ENCODE results near the gene MAP4K1.
A peak's percentile ranks its signal among the peaks of the same experiment; 100 is the strongest.
"Not testable (repeated sequence)": the region's sequence is repeated elsewhere in the genome, so short reads cannot be mapped to it uniquely, and the experiment has no call there.

The MAP4K1 gene

GRCh38 chr19:38619361-38620174 lies 1.8 kb upstream of the MAP4K1 start:
- DNase-seq: no peak

- peak; percentile 99 for DNase-seq
Observed at GRCh38 chr19:38618590-38619360, 1.0 kb upstream of the MAP4K1 start, which contains the start of gene EIF3K. EIF3K (plus strand) TSS chr19:38619188; CDS start chr19:38619269, 81 bp downstream.

- DNase-seq: peak; percentile 40
Observed at GRCh38 chr19:38617283-38617763, 430 bp downstream of the MAP4K1 start.

GRCh38 chr19:38616265-38616664 lies 1.5 kb downstream of the MAP4K1 start:
- no peak for DNase-seq

GRCh38 chr19:38615007-38615581 lies 2.7 kb downstream of the MAP4K1 start:
- no peak for DNase-seq

- no peak for DNase-seq
Observed at GRCh38 chr19:38614289-38614688, 3.5 kb downstream of the MAP4K1 start.

- DNase-seq: no peak
Observed at GRCh38 chr19:38606131-38606530, 11.6 kb downstream of the MAP4K1 start.

- DNase-seq: not testable (repeated sequence)
Observed at GRCh38 chr19:38602856-38603255, 14.9 kb downstream of the MAP4K1 start.

GRCh38 chr19:38599722-38600121 lies 18.0 kb downstream of the MAP4K1 start:
- no peak for DNase-seq

- no peak for DNase-seq
Observed at GRCh38 chr19:38597075-38597474, 20.7 kb downstream of the MAP4K1 start.

- DNase-seq: peak; percentile 62
Observed at GRCh38 chr19:38596057-38596981, 21.4 kb downstream of the MAP4K1 start.

GRCh38 chr19:38592940-38593339 lies 24.8 kb downstream of the MAP4K1 start:
- DNase-seq: no peak

GRCh38 chr19:38588041-38588440 lies 29.7 kb downstream of the MAP4K1 start:
- DNase-seq: no peak

GRCh38 chr19:38587562-38587961 lies 30.2 kb downstream of the MAP4K1 start:
- no peak for DNase-seq

- DNase-seq: no peak
Observed at GRCh38 chr19:38583985-38584305, 33.8 kb downstream of the MAP4K1 start.

GRCh38 chr19:38583219-38583984 lies 34.4 kb downstream of the MAP4K1 start:
- DNase-seq: no peak

GRCh38 chr19:38580080-38580479 lies 37.7 kb downstream of the MAP4K1 start:
- DNase-seq: no peak

- not testable (repeated sequence) for DNase-seq
Observed at GRCh38 chr19:38579304-38579703, 38.4 kb downstream of the MAP4K1 start.

GRCh38 chr19:38577826-38578225 lies 39.9 kb downstream of the MAP4K1 start:
- DNase-seq: no peak

- no peak for DNase-seq
Observed at GRCh38 chr19:38571682-38572081, 46.1 kb downstream of the MAP4K1 start.

- no peak for DNase-seq
Observed at GRCh38 chr19:38569368-38569983, 48.3 kb downstream of the MAP4K1 start.
